ENCODE data around the gene POU2F2.
"Not testable (repeated sequence)": the region's sequence is repeated elsewhere in the genome, so short reads cannot be mapped to it uniquely, and the experiment has no call there.

DNA sequence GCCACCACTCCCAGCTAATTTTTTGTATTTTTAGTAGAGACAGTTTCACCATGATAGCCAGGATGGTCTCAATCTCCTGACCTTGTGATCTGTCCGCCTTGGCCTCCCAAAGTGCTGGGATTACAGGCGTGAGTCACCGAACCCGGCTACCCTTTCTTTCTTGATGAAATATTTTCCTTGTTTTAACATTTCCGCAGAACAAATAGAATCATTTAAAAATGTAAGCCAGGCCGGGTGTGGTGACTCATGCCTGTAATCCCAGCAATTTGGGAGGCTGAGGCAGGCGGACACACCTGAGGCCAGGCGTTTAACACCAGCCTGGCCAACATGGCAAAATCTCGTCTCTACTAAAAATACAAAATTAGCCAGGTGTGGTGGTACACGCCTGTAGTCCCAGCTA, 32.0 kb downstream of the POU2F2 start:
- TF ChIP-seq POLR2A (IDR thresholded peaks at IDR 0.05), result not testable (repeated sequence)
- TF ChIP-seq, protein P1, sequence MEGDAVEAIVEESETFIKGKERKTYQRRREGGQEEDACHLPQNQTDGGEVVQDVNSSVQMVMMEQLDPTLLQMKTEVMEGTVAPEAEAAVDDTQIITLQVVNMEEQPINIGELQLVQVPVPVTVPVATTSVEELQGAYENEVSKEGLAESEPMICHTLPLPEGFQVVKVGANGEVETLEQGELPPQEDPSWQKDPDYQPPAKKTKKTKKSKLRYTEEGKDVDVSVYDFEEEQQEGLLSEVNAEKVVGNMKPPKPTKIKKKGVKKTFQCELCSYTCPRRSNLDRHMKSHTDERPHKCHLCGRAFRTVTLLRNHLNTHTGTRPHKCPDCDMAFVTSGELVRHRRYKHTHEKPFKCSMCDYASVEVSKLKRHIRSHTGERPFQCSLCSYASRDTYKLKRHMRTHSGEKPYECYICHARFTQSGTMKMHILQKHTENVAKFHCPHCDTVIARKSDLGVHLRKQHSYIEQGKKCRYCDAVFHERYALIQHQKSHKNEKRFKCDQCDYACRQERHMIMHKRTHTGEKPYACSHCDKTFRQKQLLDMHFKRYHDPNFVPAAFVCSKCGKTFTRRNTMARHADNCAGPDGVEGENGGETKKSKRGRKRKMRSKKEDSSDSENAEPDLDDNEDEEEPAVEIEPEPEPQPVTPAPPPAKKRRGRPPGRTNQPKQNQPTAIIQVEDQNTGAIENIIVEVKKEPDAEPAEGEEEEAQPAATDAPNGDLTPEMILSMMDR (IDR thresholded peaks at IDR 0.05), result not testable (repeated sequence)
